DLD1 (cell line): ENCODE results near the gene CACNA1A.

ENCODE experiments used
- in situ Hi-C: cut with HindIII; loops from 2 replicates; pipeline ENCODE4 v1.10.0; 2017; ENCODE audit warnings: low sequenced_read_pairs

CACNA1A gene

GRCh38 chr19:13238891-13239534, 267.3 kb downstream of the CACNA1A start:
- in situ Hi-C loops, result no loop called here

GRCh38 chr19:13234518-13234917, 271.8 kb downstream of the CACNA1A start:
- in situ Hi-C loops, result no loop called here

GRCh38 chr19:13231663-13232062, 274.6 kb downstream of the CACNA1A start:
- in situ Hi-C loops, result no loop called here

- in situ Hi-C loops, result no loop called here
These were observed 277.0 kb downstream of the CACNA1A start for GRCh38 chr19:13229246-13229645.

- in situ Hi-C loops, result no loop called here
These were observed 277.7 kb downstream of the CACNA1A start for GRCh38 chr19:13228561-13228960.

- in situ Hi-C loops, result no loop called here
These were observed 279.3 kb downstream of the CACNA1A start for GRCh38 chr19:13226983-13227382.

- in situ Hi-C loops, result no loop called here
These were observed 280.1 kb downstream of the CACNA1A start for GRCh38 chr19:13225973-13226865.

GRCh38 chr19:13225085-13225484, 281.2 kb downstream of the CACNA1A start:
- in situ Hi-C loops, result no loop called here

- in situ Hi-C loops, result no loop called here
These were observed 285.4 kb downstream of the CACNA1A start for GRCh38 chr19:13220847-13221246.

GRCh38 chr19:13215572-13216380, 290.5 kb downstream of the CACNA1A start:
- in situ Hi-C loops, result no loop called here

- in situ Hi-C loops, result no loop called here
These were observed 292.1 kb downstream of the CACNA1A start for GRCh38 chr19:13214036-13214730.

GRCh38 chr19:13212759-13213330, 293.4 kb downstream of the CACNA1A start:
- in situ Hi-C loops, result no loop called here

GRCh38 chr19:13211426-13212308, 294.6 kb downstream of the CACNA1A start:
- in situ Hi-C loops, result no loop called here

GRCh38 chr19:13210941-13211340, 295.3 kb downstream of the CACNA1A start:
- in situ Hi-C loops, result no loop called here

GRCh38 chr19:13210339-13210775, 295.9 kb downstream of the CACNA1A start:
- in situ Hi-C loops, result no loop called here

- in situ Hi-C loops, result no loop called here
These were observed 296.6 kb downstream of the CACNA1A start for GRCh38 chr19:13209484-13210338.

- in situ Hi-C loops, result no loop called here
These were observed 297.4 kb downstream of the CACNA1A start for GRCh38 chr19:13208672-13209483.
